IMR-90 (cell line): ENCODE data around the gene MIXL1. TPM values are rescaled to one million over a fixed set of nuclear protein-coding genes. Genes with fewer than 3 reads are reported as not detected.

Source experiments
- ATAC-seq: fragments of 200-7000 bp; cut with Tn5 transposase; 2 replicates; pipeline ENCODE4 v1.9.1; 2020; ENCODE audit warnings: low read depth, mild to moderate bottlenecking, moderate library complexity
- BruUV-seq: library from RNA; stranded (reverse); fragments of 400-500 nt; replicated peaks from 2 replicates; lab custom pipeline; 2021; lab: Mats Ljungman, UMichigan
- CTCF ChIA-PET: fragments of 300-600 bp; formaldehyde crosslinking; extraction: SDS; loops from one replicate; lab custom pipeline; 2021; ENCODE audit warnings: antibody characterized with exemption; lab: Yijun Ruan, JAX
- POLR2A ChIA-PET: fragments of 300-600 bp; sonication (Branson Sonifier 250); formaldehyde crosslinking; loops from one replicate; lab custom pipeline; 2022; ENCODE audit warnings: antibody characterized with exemption; ENCODE audit not compliant: unreplicated experiment; lab: Charles Lee
- DNase-seq: peaks from one replicate; pipeline ENCODE4 v3.0.0; 2013
- H2AFZ ChIP-seq: replicated peaks from 2 replicates; pipeline ENCODE3; 2013; ENCODE audit warnings: low read length, mild to moderate bottlenecking; ENCODE audit not compliant: poor library complexity
- H2AK5ac ChIP-seq: 2 replicates; pipeline ENCODE4 v1.6.1; 2013; ENCODE audit warnings: low read depth, low read length, inconsistent platforms
- H2AK9ac ChIP-seq: replicated peaks from 2 replicates; pipeline ENCODE3; 2013; ENCODE audit warnings: mild to moderate bottlenecking, low read depth, low read length, moderate library complexity; ENCODE audit not compliant: poor library complexity
- H2BK120ac ChIP-seq: 2 replicates; pipeline ENCODE4 v1.6.1; 2013; ENCODE audit warnings: low read depth, low read length, inconsistent platforms
- H2BK15ac ChIP-seq: 3 replicates; pipeline ENCODE4 v1.6.1; 2013; ENCODE audit warnings: low read depth, low read length, inconsistent platforms
- H2BK20ac ChIP-seq: 2 replicates; pipeline ENCODE4 v1.6.1; 2013; ENCODE audit warnings: low read depth, mild to moderate bottlenecking, inconsistent platforms, low read length, moderate library complexity
- H2BK5ac ChIP-seq: 2 replicates; pipeline ENCODE4 v1.6.1; 2013; ENCODE audit warnings: mild to moderate bottlenecking, low read depth, low read length, inconsistent platforms; ENCODE audit not compliant: poor library complexity, severe bottlenecking
- H3K14ac ChIP-seq: replicated peaks from 2 replicates; pipeline ENCODE4 v1.6.1; 2013; ENCODE audit warnings: low read depth, low read length, inconsistent platforms
- H3K18ac ChIP-seq: 2 replicates; pipeline ENCODE4 v1.6.1; 2013; ENCODE audit warnings: low read depth, low read length, control low read depth
- H3K23ac ChIP-seq: 2 replicates; pipeline ENCODE4 v1.6.1; 2013; ENCODE audit warnings: low read depth, low read length, inconsistent platforms
- H3K27ac ChIP-seq: 2 replicates; pipeline ENCODE4 v1.5.1; 2013; ENCODE audit warnings: mild to moderate bottlenecking, control low read depth, low read length; ENCODE audit not compliant: insufficient read depth
- H3K27me3 ChIP-seq: 2 replicates; pipeline ENCODE4 v1.6.1; 2013; ENCODE audit warnings: low read length; ENCODE audit not compliant: control insufficient read depth, insufficient read depth
- H3K36me3 ChIP-seq: 2 replicates; pipeline ENCODE4 v1.6.1; 2013; ENCODE audit warnings: low read length, mixed read lengths; ENCODE audit not compliant: control insufficient read depth, insufficient read depth
- H3K4ac ChIP-seq: 2 replicates; pipeline ENCODE4 v1.6.1; 2013; ENCODE audit warnings: low read depth, low read length, inconsistent platforms
- H3K4me1 ChIP-seq: 2 replicates; pipeline ENCODE4 v1.6.1; 2013; ENCODE audit warnings: low read length, mixed read lengths; ENCODE audit not compliant: control insufficient read depth, insufficient read depth
- H3K4me2 ChIP-seq: 2 replicates; pipeline ENCODE4 v1.6.1; 2013; ENCODE audit warnings: low read depth, mild to moderate bottlenecking, control low read depth, low read length, moderate library complexity
- H3K4me3 ChIP-seq: 2 replicates; pipeline ENCODE4 v1.5.1; 2013; ENCODE audit warnings: low read depth, mild to moderate bottlenecking, control low read depth, low read length, moderate library complexity; ENCODE audit not compliant: insufficient read depth
- H3K56ac ChIP-seq: 2 replicates; pipeline ENCODE4 v1.6.1; 2013; ENCODE audit warnings: low read length, inconsistent platforms; ENCODE audit not compliant: insufficient read depth; ENCODE audit errors: extremely low read depth
- H3K79me1 ChIP-seq, 2 experiments: 2 replicates each; pipeline ENCODE4 v1.6.1; 2013; ENCODE audit warnings: low read length in 2 of 2, inconsistent platforms in 1 of 2, low read depth in 1 of 2
- H3K9ac ChIP-seq: 2 replicates; pipeline ENCODE4 v1.6.1; 2013; ENCODE audit warnings: low read depth, low read length, control low read depth
- H3K9me1 ChIP-seq: 2 replicates; pipeline ENCODE4 v1.6.1; 2013; ENCODE audit warnings: low read length, inconsistent platforms; ENCODE audit not compliant: insufficient read depth
- H3K9me3 ChIP-seq: 2 replicates; pipeline ENCODE4 v1.6.1; 2013; ENCODE audit warnings: low read length; ENCODE audit not compliant: control insufficient read depth, insufficient read depth
- H4K20me1 ChIP-seq: 2 replicates; pipeline ENCODE4 v1.6.1; 2013; ENCODE audit warnings: low read length, inconsistent platforms; ENCODE audit not compliant: insufficient read depth
- H4K5ac ChIP-seq: 2 replicates; pipeline ENCODE4 v1.6.1; 2013; ENCODE audit warnings: mild to moderate bottlenecking, low read depth, low read length, control low read depth
- H4K8ac ChIP-seq, 2 experiments: 2 replicates each; pipeline ENCODE4 v1.6.1; 2013; ENCODE audit warnings: low read depth in 2 of 2, low read length in 2 of 2, control low read depth in 1 of 2, inconsistent platforms in 1 of 2
- H4K91ac ChIP-seq: 2 replicates; pipeline ENCODE4 v1.6.1; 2013; ENCODE audit warnings: low read depth, low read length, inconsistent platforms; ENCODE audit not compliant: insufficient read depth
- CEBPB ChIP-seq: IDR thresholded peaks from 2 replicates; pipeline ENCODE4 v1.6.1; 2012; ENCODE audit warnings: low read depth, low read length, improper control_type of control experiment
- CHD1 ChIP-seq: IDR thresholded peaks from 2 replicates; pipeline ENCODE4 v1.6.1; 2012; ENCODE audit warnings: low read depth, low read length, improper control_type of control experiment
- MXI1 ChIP-seq: IDR thresholded peaks from 2 replicates; pipeline ENCODE4 v1.6.1; 2012; ENCODE audit warnings: low read depth, mild to moderate bottlenecking, low read length, moderate library complexity, borderline replicate concordance
- RCOR1 ChIP-seq: IDR thresholded peaks from 2 replicates; pipeline ENCODE4 v1.6.1; 2012; ENCODE audit warnings: mild to moderate bottlenecking, low read length, improper control_type of control experiment; ENCODE audit not compliant: insufficient replicate concordance
- WGBS, 2 experiments: methylation state at CpG; one replicate each; pipeline versions ENCODE4 v1.1.5 to v1.1.7; 2013; ENCODE audit warnings: missing lambda C conversion rate in 2 of 2; ENCODE audit not compliant: insufficient read length in 1 of 2; ENCODE audit errors: extremely low coverage in 2 of 2; 5-methylcytosine and 5-hydroxymethylcytosine counted together
- dilution Hi-C: fragments of 300-500 bp; cut with HindIII; formaldehyde crosslinking; loops from one replicate; pipeline ENCODE4 v1.14.3; 2018; ENCODE audit warnings: low sequenced_read_pairs; ENCODE audit not compliant: unreplicated experiment
- in situ Hi-C: fragments of 300-500 bp; cut with MboI; formaldehyde crosslinking; loops from 3 replicates; pipeline ENCODE4 v1.14.3; 2019; ENCODE audit warnings: low sequenced_read_pairs, inconsistent platforms, mixed read lengths
- intact Hi-C: fragments of 100-400 bp; cut with micrococcal nuclease; formaldehyde crosslinking; loops from 2 replicates; pipeline ENCODE4 v1.10.0; 2022
- polyA plus RNA-seq, 3 experiments: library from polyadenylated mRNA; depleted of rRNA; stranded (reverse); fragments of >200 nt; gene quantifications; 2 replicates each; pipeline ENCODE4 v1.2.3, GENCODE V29; 2012; ENCODE audit warnings: low replicate concordance in 1 of 3
- total RNA-seq: library from RNA; depleted of rRNA; stranded (reverse); fragments of >200 nt; gene quantifications from 2 replicates; pipeline ENCODE4 v1.2.3, GENCODE V29; 2012

Gene MIXL1
- total and polyA plus RNA-seq, 2 of the 4 experiments (the other 2 are of a cell fraction): not detected

GRCh38 chr1:226222686-226223085 is 778 bp upstream of the MIXL1 start:
- H3K4me3 ChIP-seq: no peak overlapping the region
- no peak for DNase-seq
- no peak overlapping the region for H3K18ac ChIP-seq
- H3K27me3 ChIP-seq: peaks cover 19% of the 10 kb centered on the region
- H2AK9ac ChIP-seq: no peak overlapping the region
- no peaks in the 10 kb centered on the region for H3K9me1 ChIP-seq
- ChIA-PET CTCF (interaction anchor here (1.0 kb wide), 1 partner anchor 97 kb away, joined by 4 read pairs; no protein-coding TSS in a partner anchor), POLR2A (no interaction called here)
- WGBS, 2 experiments: no CpG with 5 or more reads among the region's 10 CpGs
- H3K36me3 ChIP-seq: no peaks in the 10 kb centered on the region
- H4K20me1 ChIP-seq: no peaks in the 10 kb centered on the region
- no peak overlapping the region for H3K27ac ChIP-seq
- dilution Hi-C loops (no loop called here), intact Hi-C loops (no loop called here), in situ Hi-C loops (no loop called here)
- no TSS peak for BruUV-seq
- H3K4me1 ChIP-seq: 0 out of 2 replicates have a peak, but pooled peaks cover 1% of the 10 kb centered on the region
- no peaks in the 10 kb centered on the region for H3K9me3 ChIP-seq
- ATAC-seq: no peak
- no peak overlapping the region for H4K5ac ChIP-seq
- H3K56ac ChIP-seq: no peak overlapping the region
- no peak overlapping the region for H3K4me2 ChIP-seq
- no peak overlapping the region for H4K8ac ChIP-seq
- no peak overlapping the region for H2AK5ac ChIP-seq
- no peak overlapping the region for H3K14ac ChIP-seq
- no peak overlapping the region for H2AFZ ChIP-seq
- H2BK20ac ChIP-seq: no peak overlapping the region
- no peak overlapping the region for H4K91ac ChIP-seq
- H3K79me1 ChIP-seq: no peaks in the 10 kb centered on the region
- no peak overlapping the region for H2BK5ac ChIP-seq
- no peak for TF ChIP-seq CHD1
- no peak for TF ChIP-seq RCOR1
- no peak for TF ChIP-seq CEBPB
- no peak for TF ChIP-seq MXI1
- no peak overlapping the region for H2BK120ac ChIP-seq
- H3K9ac ChIP-seq: no peak overlapping the region
- H3K23ac ChIP-seq: no peak overlapping the region
- no peak overlapping the region for H3K4ac ChIP-seq
- no peak overlapping the region for H2BK15ac ChIP-seq
